Ascending aorta (tissue), 2 donors: ENCODE measurements around the gene ZNRF3. TPM values are rescaled to one million over a fixed set of nuclear protein-coding genes. Genes with fewer than 3 reads are reported as not detected.
A peak's percentile ranks its signal among the peaks of the same experiment; 100 is the strongest.
"Not testable (repeated sequence)": the region's sequence is repeated elsewhere in the genome, so short reads cannot be mapped to it uniquely, and the experiment has no call there.

Experiments used
- DNase-seq, 2 donors: peaks; one replicate each; pipeline ENCODE4 v3.0.0-alpha.2; 2019; ENCODE audit warnings: low spot score in 2 of 2
- H3K27ac ChIP-seq, 2 donors: fragments of 200-600 bp; sonication (generic); one replicate each; pipeline ENCODE4 v1.5.1; 2016 to 2017; ENCODE audit warnings: mild to moderate bottlenecking in 1 of 2
- H3K27me3 ChIP-seq: fragments of 200-600 bp; sonication (generic); one replicate; pipeline ENCODE4 v1.5.1; 2017
- H3K36me3 ChIP-seq, 2 donors: fragments of 200-600 bp; sonication (generic); one replicate each; pipeline ENCODE4 v1.5.1; 2016
- H3K4me1 ChIP-seq, 2 donors: fragments of 200-600 bp; sonication (generic); one replicate each; pipeline ENCODE4 v1.5.1; 2016 to 2017; ENCODE audit warnings: mild to moderate bottlenecking in 1 of 2
- H3K4me3 ChIP-seq, 2 donors: fragments of 200-600 bp; sonication (generic); one replicate each; pipeline ENCODE4 v1.5.1; 2016 to 2017; ENCODE audit warnings: mild to moderate bottlenecking in 1 of 2
- H3K9me3 ChIP-seq, 2 donors: fragments of 200-600 bp; sonication (generic); one replicate each; pipeline ENCODE4 v1.5.1; 2016
- intact Hi-C: fragments of 100-400 bp; cut with DNase I; formaldehyde crosslinking; loops from one replicate; pipeline ENCODE4 v1.15.1; 2023
- total RNA-seq: library from RNA; depleted of rRNA; stranded (reverse); fragments of >200 nt; gene quantifications from one replicate; pipeline ENCODE4 v1.1.0, GENCODE V29; 2016
- TF ChIP-seq, protein P1 (sequence below), 3 experiments: fragments of 200-600 bp in 2 of 3; fragments of 450-650 bp in 1 of 3; sonication (generic) in 2 of 3; IDR thresholded peaks; one replicate each; pipeline ENCODE4 v1.5.1; 2016 to 2019; ENCODE audit warnings: antibody characterized with exemption in 3 of 3, mild to moderate bottlenecking in 1 of 3, moderate library complexity in 1 of 3

Gene ZNRF3
- total RNA-seq, 1 donor from 2014 or later = 49.1 TPM

GRCh38 chr22:29031227-29032011, 148.0 kb downstream of the ZNRF3 start:
- Histone ChIP-seq H3K27ac (peak overlapping the region; percentile 92 to 97), H3K9me3 (no peaks in the 10 kb centered on the region), H3K27me3 (no peaks in the 10 kb centered on the region), H3K36me3 (no peaks in the 10 kb centered on the region), H3K4me1 (peaks cover 16 to 29% of the 10 kb centered on the region in 2 donors), H3K4me3 (peak overlapping the region; percentile 57)
- intact Hi-C loops = loop anchor here (1.0 to 5.0 kb wide), 5 partner anchors 55 to 290 kb away; partner anchors contain the start of genes CHEK2 and ZNRF3
- TF ChIP-seq, protein P1, sequence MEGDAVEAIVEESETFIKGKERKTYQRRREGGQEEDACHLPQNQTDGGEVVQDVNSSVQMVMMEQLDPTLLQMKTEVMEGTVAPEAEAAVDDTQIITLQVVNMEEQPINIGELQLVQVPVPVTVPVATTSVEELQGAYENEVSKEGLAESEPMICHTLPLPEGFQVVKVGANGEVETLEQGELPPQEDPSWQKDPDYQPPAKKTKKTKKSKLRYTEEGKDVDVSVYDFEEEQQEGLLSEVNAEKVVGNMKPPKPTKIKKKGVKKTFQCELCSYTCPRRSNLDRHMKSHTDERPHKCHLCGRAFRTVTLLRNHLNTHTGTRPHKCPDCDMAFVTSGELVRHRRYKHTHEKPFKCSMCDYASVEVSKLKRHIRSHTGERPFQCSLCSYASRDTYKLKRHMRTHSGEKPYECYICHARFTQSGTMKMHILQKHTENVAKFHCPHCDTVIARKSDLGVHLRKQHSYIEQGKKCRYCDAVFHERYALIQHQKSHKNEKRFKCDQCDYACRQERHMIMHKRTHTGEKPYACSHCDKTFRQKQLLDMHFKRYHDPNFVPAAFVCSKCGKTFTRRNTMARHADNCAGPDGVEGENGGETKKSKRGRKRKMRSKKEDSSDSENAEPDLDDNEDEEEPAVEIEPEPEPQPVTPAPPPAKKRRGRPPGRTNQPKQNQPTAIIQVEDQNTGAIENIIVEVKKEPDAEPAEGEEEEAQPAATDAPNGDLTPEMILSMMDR (IDR thresholded peaks at IDR 0.05) = peak in 1 of 3 experiments; percentile 8
- peak; percentile 77 to 93 for DNase-seq

GRCh38 chr22:29032014-29032475, 148.7 kb downstream of the ZNRF3 start:
- intact Hi-C loops = loop anchor here (5.0 kb wide), 1 partner anchor 80 kb away; no protein-coding TSS in a partner anchor
- Histone ChIP-seq H3K36me3 (no peaks in the 10 kb centered on the region), H3K9me3 (no peaks in the 10 kb centered on the region), H3K27me3 (no peaks in the 10 kb centered on the region), H3K27ac (peak overlapping the region; percentile 92 to 97), H3K4me3 (peak overlapping the region; percentile 18 to 57), H3K4me1 (peaks cover 16 to 29% of the 10 kb centered on the region in 2 donors)
- TF ChIP-seq, protein P1 (IDR thresholded peaks at IDR 0.05) = no peak
- DNase-seq = no peak

DNA sequence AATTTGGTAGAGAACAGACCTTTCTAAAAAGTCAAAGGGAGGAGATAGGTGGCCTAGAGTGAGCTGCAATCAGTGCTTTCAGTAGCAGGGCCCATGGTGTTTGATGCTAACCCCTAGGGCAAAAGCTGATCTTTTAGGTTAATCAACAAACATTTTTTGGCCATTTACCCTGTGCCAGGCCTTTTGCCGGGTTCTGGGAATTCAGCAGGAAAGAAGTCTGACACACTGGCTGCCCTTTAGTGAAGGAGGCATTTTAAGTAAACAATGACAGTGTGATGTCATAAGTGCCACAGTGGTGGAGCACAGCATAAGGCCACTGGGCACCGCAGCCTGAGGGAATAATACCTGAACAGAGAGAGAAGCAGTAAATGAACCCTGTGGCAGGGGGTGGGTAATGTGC, 149.2 kb downstream of the ZNRF3 start:
- DNase-seq = no peak
- no peaks in the 10 kb centered on the region for H3K27me3 ChIP-seq
- H3K36me3 ChIP-seq = no peaks in the 10 kb centered on the region
- peak overlapping the region; percentile 92 to 97 for H3K27ac ChIP-seq
- peaks cover 16 to 29% of the 10 kb centered on the region in 2 donors for H3K4me1 ChIP-seq
- intact Hi-C loops = loop anchor here (5.0 kb wide), 1 partner anchor 80 kb away; no protein-coding TSS in a partner anchor
- no peak overlapping the region for H3K4me3 ChIP-seq
- no peaks in the 10 kb centered on the region for H3K9me3 ChIP-seq
- TF ChIP-seq, protein P1 (IDR thresholded peaks at IDR 0.05) = no peak

- Histone ChIP-seq H3K4me1 (peaks cover 6 to 15% of the 10 kb centered on the region in 2 donors), H3K36me3 (no peaks in the 10 kb centered on the region), H3K27ac (no peak overlapping the region), H3K4me3 (no peak overlapping the region), H3K9me3 (no peaks in the 10 kb centered on the region), H3K27me3 (no peaks in the 10 kb centered on the region)
- intact Hi-C loops = no loop called here
- TF ChIP-seq, protein P1 (IDR thresholded peaks at IDR 0.05) = no peak
- no peak for DNase-seq
Measured at GRCh38 chr22:29037340-29037932, 154.1 kb downstream of the ZNRF3 start.

DNA sequence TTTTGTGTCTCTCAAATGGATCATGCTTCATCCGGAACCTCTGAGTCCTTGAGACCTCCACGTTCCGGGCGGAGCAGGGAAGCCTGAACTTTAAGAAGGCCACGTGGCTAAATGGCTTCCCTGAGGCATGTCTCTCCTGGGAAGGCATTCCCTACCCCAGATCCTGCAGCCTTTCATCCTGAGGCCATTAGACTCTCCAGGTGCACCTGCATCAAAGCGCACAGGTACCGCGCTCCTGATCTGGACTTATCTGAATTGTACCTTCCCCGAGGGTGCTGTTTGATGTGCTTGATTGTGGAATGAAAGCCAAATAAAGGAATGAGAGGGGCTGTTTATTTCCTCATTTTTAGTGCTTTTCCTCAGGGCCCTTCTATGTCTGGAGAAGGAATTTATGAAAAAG, 155.8 kb downstream of the ZNRF3 start:
- H3K9me3 ChIP-seq = no peaks in the 10 kb centered on the region
- no peak overlapping the region for H3K27ac ChIP-seq
- no peak for DNase-seq
- H3K4me1 ChIP-seq = peaks cover 0 to 15% of the 10 kb centered on the region in 2 donors
- H3K4me3 ChIP-seq = no peak overlapping the region
- intact Hi-C loops = no loop called here
- H3K36me3 ChIP-seq = peaks cover 0 to 7% of the 10 kb centered on the region in 2 donors
- no peaks in the 10 kb centered on the region for H3K27me3 ChIP-seq
- TF ChIP-seq, protein P1 (IDR thresholded peaks at IDR 0.05) = no peak

- not testable (repeated sequence) for H3K27me3 ChIP-seq, DNase-seq, H3K36me3 ChIP-seq, H3K9me3 ChIP-seq, H3K4me3 ChIP-seq, H3K27ac ChIP-seq
- H3K4me1 ChIP-seq = peaks cover 0 to 19% of the 10 kb centered on the region in 2 donors
- intact Hi-C loops = loop anchor here (1.0 to 5.0 kb wide), 4 partner anchors 112 to 437 kb away; partner anchors contain the start of gene XBP1
Measured at GRCh38 chr22:29039684-29040083, 156.3 kb downstream of the ZNRF3 start.
